GM19463 (cell line): ENCODE measurements around the gene PAFAH1B2.

Experiments
- ATAC-seq: cut with Tn5 transposase; IDR thresholded peaks from one replicate; pipeline ENCODE4 v1.9.1; 2021; ENCODE audit warnings: mild to moderate bottlenecking, moderate library complexity; ENCODE audit not compliant: unreplicated experiment

The PAFAH1B2 gene

DNA sequence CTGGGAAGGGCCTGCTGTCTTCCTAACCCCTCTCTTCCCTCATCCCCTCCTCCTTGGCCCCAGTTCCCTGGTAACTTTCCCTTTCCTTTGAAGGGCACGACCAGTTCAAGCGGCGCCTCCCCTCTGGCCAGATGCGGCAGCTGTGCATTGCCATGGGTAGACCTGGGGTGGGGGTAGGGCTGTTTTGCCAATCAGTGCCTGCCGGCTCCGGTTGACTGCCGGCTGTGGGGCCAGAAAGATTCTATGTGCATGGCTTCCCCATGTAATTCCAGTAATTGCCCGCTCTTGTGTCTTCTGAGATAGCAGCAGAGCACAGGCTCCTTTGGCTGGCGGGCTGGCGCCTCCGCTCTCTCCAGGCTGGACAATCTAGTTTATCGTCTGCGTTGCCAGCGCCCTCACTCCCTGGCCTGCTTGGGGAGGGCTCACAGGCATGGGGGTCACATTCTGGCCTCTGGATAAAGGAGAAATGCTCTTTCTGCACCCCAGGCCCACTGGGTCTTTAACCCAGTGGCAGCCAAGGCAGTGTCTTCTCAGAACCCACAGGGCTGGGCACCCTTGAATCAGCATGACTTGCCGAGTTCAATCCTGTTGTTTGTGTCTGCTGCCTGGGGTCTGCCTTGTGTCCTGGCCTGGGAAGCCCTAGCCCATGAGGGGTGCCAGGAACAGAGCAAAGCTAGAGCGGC is 43.9 kb downstream of the PAFAH1B2 start:
- no peak for ATAC-seq

GRCh38 chr11:117188620-117189081 is 44.6 kb downstream of the PAFAH1B2 start:
- ATAC-seq = no peak

- ATAC-seq = peak; percentile 84
Observed at GRCh38 chr11:117189191-117189940, 45.3 kb downstream of the PAFAH1B2 start.

GRCh38 chr11:117189941-117190544 is 46.0 kb downstream of the PAFAH1B2 start:
- ATAC-seq = peak; percentile 6

DNA sequence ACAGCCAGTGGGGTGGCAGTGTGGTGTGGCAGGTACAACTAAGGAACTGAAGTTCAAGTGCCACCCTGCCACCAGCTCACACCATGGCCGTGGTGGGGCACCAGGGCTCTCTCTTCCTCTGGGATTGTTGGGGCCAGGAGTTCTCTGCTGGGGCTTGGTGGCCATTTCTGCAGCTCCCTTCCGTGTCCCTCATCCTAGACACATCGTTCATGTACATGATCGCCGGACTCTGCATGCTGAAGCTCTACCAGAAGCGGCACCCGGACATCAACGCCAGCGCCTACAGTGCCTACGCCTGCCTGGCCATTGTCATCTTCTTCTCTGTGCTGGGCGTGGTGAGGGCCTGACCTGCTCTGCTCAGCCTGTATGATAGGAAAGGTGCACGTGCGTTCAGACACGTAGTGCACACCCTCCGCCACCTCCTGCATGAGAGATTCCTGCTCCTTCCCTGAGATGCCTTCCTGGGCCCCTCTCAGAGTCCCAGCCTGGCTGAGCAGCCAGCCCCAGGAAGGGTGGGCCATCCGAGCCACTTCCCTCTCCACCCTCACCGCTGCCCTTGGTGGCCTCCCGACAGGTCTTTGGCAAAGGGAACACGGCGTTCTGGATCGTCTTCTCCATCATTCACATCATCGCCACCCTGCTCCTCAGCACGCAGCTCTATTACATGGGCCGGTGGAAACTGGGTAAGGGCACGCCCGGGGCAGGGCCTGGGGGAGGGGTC is 47.8 kb downstream of the PAFAH1B2 start:
- ATAC-seq = no peak

DNA sequence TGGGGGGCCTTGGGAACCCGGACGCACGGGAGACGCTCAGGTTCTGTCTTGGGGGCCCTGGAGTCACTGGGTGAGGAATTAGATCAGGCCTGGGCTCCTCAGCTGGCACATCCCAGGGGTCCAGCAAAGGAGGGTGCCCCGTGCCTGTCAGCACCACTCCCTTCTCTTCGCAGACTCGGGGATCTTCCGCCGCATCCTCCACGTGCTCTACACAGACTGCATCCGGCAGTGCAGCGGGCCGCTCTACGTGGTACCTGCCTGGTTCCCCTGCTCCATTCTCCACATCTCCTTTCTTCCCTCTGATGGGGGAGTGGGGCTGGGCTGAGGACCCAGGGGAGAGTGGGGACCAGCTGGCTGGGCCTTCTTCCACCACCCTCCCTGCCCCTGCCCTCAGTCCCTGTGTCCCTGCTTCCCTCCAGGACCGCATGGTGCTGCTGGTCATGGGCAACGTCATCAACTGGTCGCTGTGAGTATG is 48.4 kb downstream of the PAFAH1B2 start:
- no peak for ATAC-seq

DNA sequence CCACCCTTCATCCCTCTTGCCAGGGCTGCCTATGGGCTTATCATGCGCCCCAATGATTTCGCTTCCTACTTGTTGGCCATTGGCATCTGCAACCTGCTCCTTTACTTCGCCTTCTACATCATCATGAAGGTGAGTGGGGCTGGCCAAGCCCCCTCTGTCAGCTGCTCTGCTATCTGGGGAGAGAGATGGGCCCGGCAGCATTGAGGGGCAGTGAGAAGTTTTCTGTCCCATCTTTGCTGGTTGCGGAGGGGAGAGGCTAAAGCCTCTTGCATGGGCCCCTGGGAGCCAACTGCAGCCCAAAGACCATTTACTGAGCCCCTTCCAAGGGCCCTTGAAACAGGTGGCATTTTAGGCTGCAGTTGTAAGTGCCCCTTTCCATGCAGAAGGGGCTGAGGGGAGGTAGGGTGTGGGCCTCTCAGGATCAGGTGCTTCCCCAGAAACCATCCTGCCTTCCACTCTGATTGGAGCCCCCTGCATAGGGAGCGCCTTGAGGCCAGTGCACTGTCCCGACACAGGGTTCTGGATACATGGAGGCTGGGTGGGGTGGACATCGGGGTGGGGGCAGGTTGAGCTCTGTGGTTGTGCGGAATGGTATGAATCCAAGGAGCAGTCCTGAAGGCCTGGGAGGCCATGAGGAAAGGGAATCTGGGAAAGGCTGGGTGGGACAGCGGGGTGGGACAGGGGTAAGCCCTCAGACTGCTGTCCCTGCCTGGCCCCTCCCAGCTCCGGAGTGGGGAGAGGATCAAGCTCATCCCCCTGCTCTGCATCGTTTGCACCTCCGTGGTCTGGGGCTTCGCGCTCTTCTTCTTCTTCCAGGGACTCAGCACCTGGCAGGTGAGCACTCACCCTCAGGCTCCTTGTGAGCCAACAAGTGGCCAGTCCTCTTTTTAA is 49.3 kb downstream of the PAFAH1B2 start:
- ATAC-seq = no peak

- no peak for ATAC-seq
Observed at GRCh38 chr11:117194267-117194666, 50.2 kb downstream of the PAFAH1B2 start.

DNA sequence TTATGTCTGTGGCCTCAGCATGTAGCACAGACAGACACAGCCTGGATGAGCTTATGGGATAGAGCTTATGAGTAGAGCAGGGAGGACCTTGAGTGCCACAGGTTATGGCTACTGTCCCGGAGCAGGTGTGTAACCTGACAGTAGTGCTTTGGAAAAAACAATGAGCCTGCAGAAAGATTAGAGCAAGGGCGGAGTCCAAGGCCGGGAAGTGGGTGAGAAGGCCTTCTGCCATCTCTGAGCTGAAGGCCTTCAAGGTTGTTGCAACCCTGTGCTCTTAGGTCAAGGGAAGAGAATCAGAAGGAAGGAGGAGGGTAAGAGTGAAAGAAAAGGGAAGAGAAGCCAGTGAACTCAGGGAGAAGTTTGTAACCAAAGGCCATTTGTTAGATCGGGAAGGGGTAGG is 51.2 kb downstream of the PAFAH1B2 start:
- ATAC-seq = no peak

DNA sequence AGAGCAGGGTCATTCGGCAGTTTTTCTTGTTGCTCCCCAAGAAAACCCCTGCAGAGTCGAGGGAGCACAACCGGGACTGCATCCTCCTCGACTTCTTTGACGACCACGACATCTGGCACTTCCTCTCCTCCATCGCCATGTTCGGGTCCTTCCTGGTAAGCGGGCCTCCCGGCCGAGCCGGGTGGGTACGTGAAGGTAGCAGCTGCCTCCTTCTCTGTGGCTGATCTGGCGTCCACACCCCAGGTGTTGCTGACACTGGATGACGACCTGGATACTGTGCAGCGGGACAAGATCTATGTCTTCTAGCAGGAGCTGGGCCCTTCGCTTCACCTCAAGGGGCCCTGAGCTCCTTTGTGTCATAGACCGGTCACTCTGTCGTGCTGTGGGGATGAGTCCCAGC is 51.7 kb downstream of the PAFAH1B2 start:
- no peak for ATAC-seq

DNA sequence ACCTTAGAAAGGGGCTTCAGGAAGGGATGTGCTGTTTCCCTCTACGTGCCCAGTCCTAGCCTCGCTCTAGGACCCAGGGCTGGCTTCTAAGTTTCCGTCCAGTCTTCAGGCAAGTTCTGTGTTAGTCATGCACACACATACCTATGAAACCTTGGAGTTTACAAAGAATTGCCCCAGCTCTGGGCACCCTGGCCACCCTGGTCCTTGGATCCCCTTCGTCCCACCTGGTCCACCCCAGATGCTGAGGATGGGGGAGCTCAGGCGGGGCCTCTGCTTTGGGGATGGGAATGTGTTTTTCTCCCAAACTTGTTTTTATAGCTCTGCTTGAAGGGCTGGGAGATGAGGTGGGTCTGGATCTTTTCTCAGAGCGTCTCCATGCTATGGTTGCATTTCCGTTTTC is 52.9 kb downstream of the PAFAH1B2 start:
- no peak for ATAC-seq

- ATAC-seq = no peak
Observed at GRCh38 chr11:117197516-117198456, 53.7 kb downstream of the PAFAH1B2 start.

DNA sequence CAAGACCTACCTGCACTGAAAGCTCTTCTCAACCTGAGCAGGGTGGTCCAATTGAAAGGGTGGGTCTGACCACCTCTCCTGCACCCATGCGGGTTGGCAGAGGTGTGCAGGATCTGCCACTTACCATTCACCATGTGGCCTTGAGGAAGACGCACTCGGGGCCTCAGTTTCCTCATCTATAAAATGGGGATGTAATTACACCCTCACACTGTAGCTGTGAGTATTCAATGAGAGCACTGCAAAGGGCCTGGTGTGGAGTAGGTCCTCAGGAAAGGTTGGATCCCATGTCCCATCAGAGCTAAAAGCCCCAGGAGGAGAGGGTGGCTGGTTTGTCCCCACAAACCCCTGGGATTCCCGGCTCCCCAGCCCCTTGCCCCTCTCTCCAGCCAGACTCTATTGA is 54.5 kb downstream of the PAFAH1B2 start:
- ATAC-seq = no peak

DNA sequence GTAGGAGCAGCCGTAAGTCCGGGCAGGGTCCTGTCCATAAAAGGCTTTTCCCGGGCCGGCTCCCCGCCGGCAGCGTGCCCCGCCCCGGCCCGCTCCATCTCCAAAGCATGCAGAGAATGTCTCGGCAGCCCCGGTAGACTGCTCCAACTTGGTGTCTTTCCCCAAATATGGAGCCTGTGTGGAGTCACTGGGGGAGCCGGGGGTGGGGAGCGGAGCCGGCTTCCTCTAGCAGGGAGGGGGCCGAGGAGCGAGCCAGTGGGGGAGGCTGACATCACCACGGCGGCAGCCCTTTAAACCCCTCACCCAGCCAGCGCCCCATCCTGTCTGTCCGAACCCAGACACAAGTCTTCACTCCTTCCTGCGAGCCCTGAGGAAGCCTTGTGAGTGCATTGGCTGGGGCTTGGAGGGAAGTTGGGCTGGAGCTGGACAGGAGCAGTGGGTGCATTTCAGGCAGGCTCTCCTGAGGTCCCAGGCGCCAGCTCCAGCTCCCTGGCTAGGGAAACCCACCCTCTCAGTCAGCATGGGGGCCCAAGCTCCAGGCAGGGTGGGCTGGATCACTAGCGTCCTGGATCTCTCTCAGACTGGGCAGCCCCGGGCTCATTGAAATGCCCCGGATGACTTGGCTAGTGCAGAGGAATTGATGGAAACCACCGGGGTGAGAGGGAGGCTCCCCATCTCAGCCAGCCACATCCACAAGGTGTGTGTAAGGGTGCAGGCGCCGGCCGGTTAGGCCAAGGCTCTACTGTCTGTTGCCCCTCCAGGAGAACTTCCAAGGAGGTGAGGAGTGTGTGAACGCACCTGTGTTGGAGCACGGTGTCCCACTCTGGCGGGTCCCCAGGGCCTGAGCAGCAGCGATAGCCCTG is 55.2 kb downstream of the PAFAH1B2 start, which contains the start of gene TAGLN:
TAGLN (plus strand) TSS at position 318 of the 863 bp plus-strand sequence. CDS start 3,644 bp downstream, outside the sequence.
- no peak for ATAC-seq

DNA sequence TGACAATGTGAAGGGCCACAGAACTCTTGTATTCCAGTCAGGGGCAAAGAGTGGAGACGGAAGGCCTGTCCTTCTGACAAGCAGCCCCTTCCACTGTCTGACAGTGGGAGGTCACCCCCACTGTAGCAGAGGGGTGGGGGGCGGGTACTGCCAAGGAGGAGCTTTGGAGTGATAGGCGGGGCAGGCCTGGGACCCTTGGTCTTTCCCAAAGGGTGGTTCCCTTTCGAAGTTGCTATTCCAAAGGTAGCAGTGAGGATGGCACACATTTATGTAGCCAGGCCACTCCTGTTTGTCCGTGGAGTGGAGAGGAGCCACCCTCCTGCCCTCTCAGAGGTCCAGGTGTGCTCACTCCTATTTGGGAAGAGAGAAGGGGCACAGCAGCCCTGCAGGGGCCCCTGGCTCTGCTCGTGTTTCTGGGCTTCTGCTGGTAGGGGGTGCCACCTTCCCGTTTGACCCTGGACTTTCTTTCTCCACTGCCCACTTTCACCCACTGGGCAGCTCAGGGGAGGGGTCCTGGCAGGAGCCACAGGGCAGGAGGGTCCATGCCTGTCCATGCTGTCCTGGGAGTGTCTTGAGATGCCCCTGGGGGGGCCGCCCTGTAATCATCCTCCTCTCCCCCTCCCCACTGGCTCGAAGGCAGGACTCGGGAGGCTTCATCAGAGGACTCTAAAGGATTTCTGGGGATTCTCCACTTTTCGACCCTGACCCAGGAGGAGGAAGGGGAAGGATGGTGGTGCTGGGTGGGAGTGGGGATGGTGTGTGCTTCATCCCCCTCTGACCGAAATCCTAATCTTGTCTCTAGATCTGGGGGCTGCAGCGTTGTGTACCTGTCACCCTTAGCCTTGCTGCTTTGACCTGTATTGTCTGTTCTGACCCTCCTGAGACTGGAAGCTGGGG is 56.1 kb downstream of the PAFAH1B2 start:
- no peak for ATAC-seq

DNA sequence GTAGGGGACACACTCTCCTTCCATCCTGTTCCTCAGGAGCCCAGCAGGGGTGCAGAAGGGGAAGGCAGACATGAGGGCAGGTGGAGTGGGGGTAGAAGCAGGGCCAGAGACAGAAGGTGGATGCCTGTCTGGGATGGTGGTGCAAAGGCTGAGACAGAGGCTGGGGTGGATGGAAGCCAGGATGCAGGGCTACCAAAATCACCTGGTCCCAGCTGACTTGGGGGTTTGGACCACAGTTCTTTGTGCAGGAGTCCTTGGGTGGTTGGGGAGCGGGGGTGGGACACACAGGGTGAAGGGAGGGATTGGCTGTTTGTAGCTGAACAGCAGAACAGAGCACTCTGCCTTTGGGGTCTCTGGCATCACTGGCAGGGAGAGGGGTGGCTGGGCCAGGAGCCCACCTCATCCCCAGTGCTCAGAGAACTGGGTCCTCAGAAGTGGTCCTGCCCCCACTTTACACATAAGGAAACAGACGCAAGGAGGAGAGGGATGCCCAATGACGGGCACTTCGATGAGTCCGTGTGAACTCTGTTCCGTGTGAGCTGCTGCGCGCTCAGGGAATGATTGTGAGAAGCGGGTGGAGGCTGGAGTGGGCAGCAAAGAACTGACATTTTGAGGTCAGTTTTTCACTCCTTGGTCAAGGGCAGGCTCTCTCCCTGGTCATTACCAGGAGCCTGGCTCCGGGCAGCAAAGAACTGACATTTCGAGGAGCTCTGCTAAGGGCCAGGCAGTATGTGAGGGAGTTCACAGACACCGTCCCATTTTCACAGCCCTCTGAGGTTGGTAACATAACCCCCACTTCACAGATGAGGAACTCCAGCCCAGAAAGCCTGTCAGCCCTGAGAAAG is 56.9 kb downstream of the PAFAH1B2 start:
- ATAC-seq = no peak
